GM12891 (cell line): ENCODE results near the gene HOMER1.
"Not testable (repeated sequence)": the region's sequence is repeated elsewhere in the genome, so short reads cannot be mapped to it uniquely, and the experiment has no call there.

ENCODE experiments used
- DNase-seq: peaks from one replicate; pipeline ENCODE4 v3.0.0; 2011; ENCODE audit warnings: low spot score; ENCODE audit not compliant: insufficient read length
- FAIRE-seq: peaks from 2 replicates; lab custom pipeline; 2011; peaks lifted over from hg19 to GRCh38; lab: Jason Lieb, UNC
- PAX5 ChIP-seq: IDR thresholded peaks from 2 replicates; pipeline ENCODE4 v1.6.1; 2011; ENCODE audit warnings: low read length, moderate library complexity, mild to moderate bottlenecking; ENCODE audit not compliant: insufficient read depth, severe bottlenecking
- POLR2A ChIP-seq: IDR thresholded peaks from 2 replicates; pipeline ENCODE4 v1.6.1; 2011; ENCODE audit warnings: low read depth, low read length, control low read depth
- POLR2AphosphoS5 ChIP-seq: IDR thresholded peaks from 2 replicates; pipeline ENCODE4 v1.6.1; 2011; ENCODE audit warnings: low read depth, low read length, control low read depth
- POU2F2 ChIP-seq: IDR thresholded peaks from 2 replicates; pipeline ENCODE4 v1.6.1; 2011; ENCODE audit warnings: low read depth, mild to moderate bottlenecking, control low read depth, low read length, moderate library complexity
- SPI1 ChIP-seq: IDR thresholded peaks from 2 replicates; pipeline ENCODE4 v1.6.1; 2011; ENCODE audit warnings: low read depth, low read length, control low read depth
- TAF1 ChIP-seq: IDR thresholded peaks from 2 replicates; pipeline ENCODE4 v1.6.1; 2011; ENCODE audit warnings: low read depth, low read length, control low read depth

Gene HOMER1

GRCh38 chr5:79401216-79401615 is 112.7 kb downstream of the HOMER1 start:
- FAIRE-seq (no peak), DNase-seq (no peak)
- TF ChIP-seq POLR2AphosphoS5, result no peak
- no peak for TF ChIP-seq POLR2A
- TF ChIP-seq TAF1, result no peak
- TF ChIP-seq PAX5, result no peak
- no peak for TF ChIP-seq SPI1
- no peak for TF ChIP-seq POU2F2

- FAIRE-seq (no peak), DNase-seq (no peak)
- TF ChIP-seq PAX5 (no peak), SPI1 (no peak), POU2F2 (no peak), POLR2AphosphoS5 (no peak), POLR2A (no peak), TAF1 (no peak)
Observed at GRCh38 chr5:79399046-79399445, 114.9 kb downstream of the HOMER1 start.

- no peak for DNase-seq
- no peak for FAIRE-seq
- TF ChIP-seq SPI1 (no peak), TAF1 (no peak), POLR2AphosphoS5 (no peak), POLR2A (no peak), PAX5 (no peak), POU2F2 (no peak)
Observed at GRCh38 chr5:79397080-79397479, 116.9 kb downstream of the HOMER1 start.

GRCh38 chr5:79396265-79396664 is 117.7 kb downstream of the HOMER1 start:
- DNase-seq (no peak), FAIRE-seq (no peak)
- no peak for TF ChIP-seq POLR2A
- no peak for TF ChIP-seq SPI1
- no peak for TF ChIP-seq PAX5
- TF ChIP-seq TAF1, result no peak

- FAIRE-seq (no peak), DNase-seq (no peak)
- TF ChIP-seq POLR2A (no peak), POLR2AphosphoS5 (no peak), SPI1 (no peak), POU2F2 (no peak), PAX5 (no peak), TAF1 (no peak)
Observed at GRCh38 chr5:79395296-79395695, 118.6 kb downstream of the HOMER1 start.

- FAIRE-seq (no peak), DNase-seq (no peak)
- no peak for TF ChIP-seq POU2F2
- TF ChIP-seq SPI1, result no peak
- TF ChIP-seq TAF1, result no peak
- TF ChIP-seq POLR2AphosphoS5, result no peak
- TF ChIP-seq POLR2A, result no peak
- no peak for TF ChIP-seq PAX5
Observed at GRCh38 chr5:79392776-79393175, 121.2 kb downstream of the HOMER1 start.

GRCh38 chr5:79386679-79387078 is 127.3 kb downstream of the HOMER1 start:
- DNase-seq (no peak), FAIRE-seq (no peak)
- no peak for TF ChIP-seq TAF1
- no peak for TF ChIP-seq SPI1
- TF ChIP-seq POLR2AphosphoS5, result no peak
- no peak for TF ChIP-seq PAX5
- TF ChIP-seq POU2F2, result no peak
- TF ChIP-seq POLR2A, result no peak

GRCh38 chr5:79385126-79385525 is 128.8 kb downstream of the HOMER1 start:
- DNase-seq, FAIRE-seq: not testable (repeated sequence)

GRCh38 chr5:79378510-79379186 is 135.3 kb downstream of the HOMER1 start:
- FAIRE-seq (no peak), DNase-seq (no peak)
- TF ChIP-seq PAX5 (no peak), POLR2A (no peak), SPI1 (no peak), TAF1 (no peak), POLR2AphosphoS5 (no peak), POU2F2 (no peak)

GRCh38 chr5:79357398-79357797 is 156.5 kb downstream of the HOMER1 start:
- no peak for FAIRE-seq
- TF ChIP-seq PAX5, result no peak

More at GRCh38 chr5:79357398-79357797, 156.5 kb downstream of the HOMER1 start:
- DNase-seq, result no peak
